ENCODE data around the gene CYREN. TPM values are rescaled to one million over a fixed set of nuclear protein-coding genes. Genes with fewer than 3 reads are reported as not detected.
A peak's percentile ranks its signal among the peaks of the same experiment; 100 is the strongest.

The CYREN gene
- total and polyA plus RNA-seq, 2 donors from 2014 or later: 39.4 to 89.3 TPM

DNA sequence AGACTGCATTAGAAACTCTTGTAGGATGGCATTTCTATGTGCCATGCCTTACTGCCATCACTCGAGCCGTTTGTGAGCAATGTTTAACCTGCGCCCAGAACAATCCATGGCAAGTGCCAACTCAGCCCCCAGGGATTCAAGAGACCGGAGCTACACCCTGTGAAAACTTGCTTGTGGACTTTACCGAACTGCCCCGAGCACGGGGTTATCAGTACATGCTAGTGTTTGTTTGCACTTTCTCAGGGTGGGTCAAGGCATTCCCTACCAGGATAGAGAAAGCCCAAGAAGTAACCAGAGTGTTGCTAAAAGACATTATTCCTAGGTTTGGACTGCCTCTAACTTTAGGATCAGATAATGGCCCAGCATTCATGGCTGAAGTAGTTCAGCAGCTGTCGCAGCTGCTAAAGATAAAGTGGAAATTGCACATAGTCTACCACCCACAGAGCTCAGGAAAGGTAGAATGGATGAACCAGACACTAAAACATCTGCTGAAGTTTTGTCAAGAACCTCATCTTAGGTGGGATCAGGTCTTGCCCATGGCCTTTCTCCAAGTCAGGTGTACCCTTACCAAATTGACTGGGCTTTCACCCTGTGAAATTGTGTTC lies 8.9 kb upstream of the CYREN start:
- no peak for FAIRE-seq
- peak overlapping the region; percentile 41 to 59 for H3K27ac ChIP-seq (ENCODE audit: low read depth in 2 of 2, low read length in 2 of 2)
- DNase-seq: peak in 1 of 5 donors; percentile 16
- no peak overlapping the region for H3K4me3 ChIP-seq (ENCODE audit: low read length in 3 of 3)
- intact Hi-C loops (cut with DNase I): no loop called here
- H3K36me3 ChIP-seq (ENCODE audit: control insufficient read depth in 2 of 3, insufficient read depth in 3 of 3, low read length in 3 of 3): peaks cover 9 to 33% (median 27%) of the 10 kb centered on the region in 3 donors
- TF ChIP-seq, protein P1, sequence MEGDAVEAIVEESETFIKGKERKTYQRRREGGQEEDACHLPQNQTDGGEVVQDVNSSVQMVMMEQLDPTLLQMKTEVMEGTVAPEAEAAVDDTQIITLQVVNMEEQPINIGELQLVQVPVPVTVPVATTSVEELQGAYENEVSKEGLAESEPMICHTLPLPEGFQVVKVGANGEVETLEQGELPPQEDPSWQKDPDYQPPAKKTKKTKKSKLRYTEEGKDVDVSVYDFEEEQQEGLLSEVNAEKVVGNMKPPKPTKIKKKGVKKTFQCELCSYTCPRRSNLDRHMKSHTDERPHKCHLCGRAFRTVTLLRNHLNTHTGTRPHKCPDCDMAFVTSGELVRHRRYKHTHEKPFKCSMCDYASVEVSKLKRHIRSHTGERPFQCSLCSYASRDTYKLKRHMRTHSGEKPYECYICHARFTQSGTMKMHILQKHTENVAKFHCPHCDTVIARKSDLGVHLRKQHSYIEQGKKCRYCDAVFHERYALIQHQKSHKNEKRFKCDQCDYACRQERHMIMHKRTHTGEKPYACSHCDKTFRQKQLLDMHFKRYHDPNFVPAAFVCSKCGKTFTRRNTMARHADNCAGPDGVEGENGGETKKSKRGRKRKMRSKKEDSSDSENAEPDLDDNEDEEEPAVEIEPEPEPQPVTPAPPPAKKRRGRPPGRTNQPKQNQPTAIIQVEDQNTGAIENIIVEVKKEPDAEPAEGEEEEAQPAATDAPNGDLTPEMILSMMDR (IDR thresholded peaks at IDR 0.05; ENCODE audit: borderline replicate concordance, extremely low read depth, insufficient read depth): no peak
- H3K9me3 ChIP-seq (ENCODE audit: control insufficient read depth in 2 of 3, insufficient read depth in 1 of 3, low read length in 3 of 3): peaks cover 3 to 14% (median 7%) of the 10 kb centered on the region in 3 donors
- no peaks in the 10 kb centered on the region for H3K27me3 ChIP-seq (ENCODE audit: control insufficient read depth, insufficient read depth, low read length)
- no peaks in the 10 kb centered on the region for H3K4me1 ChIP-seq (ENCODE audit: control insufficient read depth in 2 of 3, insufficient read depth in 2 of 3, low read depth in 1 of 3, low read length in 3 of 3)
- no peak overlapping the region for H3K9ac ChIP-seq (ENCODE audit: low read length in 3 of 3)

DNA sequence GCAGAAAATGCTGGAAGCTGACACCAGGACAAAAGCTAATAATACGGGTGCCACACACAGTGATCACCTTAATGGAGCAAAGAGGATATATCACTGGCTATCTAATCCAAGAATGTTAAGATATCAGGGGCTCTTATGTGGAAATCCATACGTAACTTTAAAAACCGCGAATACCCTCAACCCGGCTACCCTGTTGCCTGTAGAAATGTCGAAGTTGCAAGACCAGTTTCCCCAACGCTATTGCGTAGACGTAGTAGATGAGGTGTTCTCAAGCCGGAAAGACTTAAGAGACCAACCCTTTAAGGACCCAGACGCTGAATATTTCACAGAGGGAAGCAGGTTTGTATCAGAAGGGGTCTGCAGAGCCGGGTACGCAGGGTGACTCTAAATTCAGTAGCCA lies 7.9 kb upstream of the CYREN start:
- DNase-seq (no peak), FAIRE-seq (no peak)
- Histone ChIP-seq H3K27ac (ENCODE audit: low read depth in 2 of 2, low read length in 2 of 2) (no peak overlapping the region), H3K36me3 (ENCODE audit: control insufficient read depth in 2 of 3, insufficient read depth in 3 of 3, low read length in 3 of 3) (peaks cover 9 to 23% (median 18%) of the 10 kb centered on the region in 3 donors), H3K27me3 (ENCODE audit: control insufficient read depth, insufficient read depth, low read length) (no peaks in the 10 kb centered on the region), H3K9ac (ENCODE audit: low read length in 3 of 3) (no peak overlapping the region), H3K9me3 (ENCODE audit: control insufficient read depth in 2 of 3, insufficient read depth in 1 of 3, low read length in 3 of 3) (peaks cover 3 to 14% (median 7%) of the 10 kb centered on the region in 3 donors), H3K4me3 (ENCODE audit: low read length in 3 of 3) (no peak overlapping the region), H3K4me1 (ENCODE audit: control insufficient read depth in 2 of 3, insufficient read depth in 2 of 3, low read depth in 1 of 3, low read length in 3 of 3) (no peaks in the 10 kb centered on the region)
- TF ChIP-seq, protein P1 (IDR thresholded peaks at IDR 0.05; ENCODE audit: borderline replicate concordance, extremely low read depth, insufficient read depth): no peak
- intact Hi-C loops (cut with DNase I): no loop called here

DNA sequence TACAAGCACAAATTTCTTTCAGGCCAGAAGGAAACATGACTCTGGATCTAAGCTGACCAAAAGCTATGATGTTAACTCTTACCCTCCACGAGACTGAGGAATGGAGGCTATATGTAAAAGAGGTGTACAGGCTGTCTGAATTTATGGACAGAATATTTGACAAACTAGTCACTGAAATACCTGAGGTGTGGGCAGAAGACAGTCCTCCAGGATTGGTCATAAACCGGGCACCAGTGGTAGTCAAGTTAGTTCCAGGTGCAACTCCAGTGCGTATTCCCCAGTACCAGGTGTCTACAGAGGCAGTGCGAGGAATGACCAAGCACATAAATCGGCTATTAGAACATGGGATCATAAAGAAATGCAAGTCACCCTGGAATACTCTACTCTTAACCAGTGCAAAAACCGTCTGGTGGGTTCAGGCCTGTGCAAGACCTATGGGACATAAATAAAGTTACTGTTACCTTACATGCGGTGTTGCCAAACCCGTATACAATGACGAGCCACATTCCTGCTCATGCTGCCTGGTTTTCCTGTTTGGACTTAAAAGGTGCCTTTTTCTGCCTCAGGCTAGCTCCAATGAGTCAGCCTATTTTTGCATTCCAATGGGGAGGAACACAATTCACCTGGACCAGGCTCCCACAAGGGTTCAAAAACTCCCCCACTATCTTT lies 6.7 kb upstream of the CYREN start:
- H3K27ac ChIP-seq (ENCODE audit: low read depth in 2 of 2, low read length in 2 of 2): peak overlapping the region; percentile 56 to 68
- no peak overlapping the region for H3K9ac ChIP-seq (ENCODE audit: low read length in 3 of 3)
- peaks cover 3 to 12% (median 9%) of the 10 kb centered on the region in 3 donors for H3K36me3 ChIP-seq (ENCODE audit: control insufficient read depth in 2 of 3, insufficient read depth in 3 of 3, low read length in 3 of 3)
- H3K27me3 ChIP-seq (ENCODE audit: control insufficient read depth, insufficient read depth, low read length): no peaks in the 10 kb centered on the region
- H3K9me3 ChIP-seq (ENCODE audit: control insufficient read depth in 2 of 3, insufficient read depth in 1 of 3, low read length in 3 of 3): peaks cover 3 to 13% (median 7%) of the 10 kb centered on the region in 3 donors
- no peak overlapping the region for H3K4me3 ChIP-seq (ENCODE audit: low read length in 3 of 3)
- FAIRE-seq: no peak
- intact Hi-C loops (cut with DNase I): no loop called here
- peak in 2 of 5 donors; percentile 10 to 40 for DNase-seq
- peaks cover 0 to 5% (median 0%) of the 10 kb centered on the region in 3 donors for H3K4me1 ChIP-seq (ENCODE audit: control insufficient read depth in 2 of 3, insufficient read depth in 2 of 3, low read depth in 1 of 3, low read length in 3 of 3)
- TF ChIP-seq, protein P1 (IDR thresholded peaks at IDR 0.05; ENCODE audit: borderline replicate concordance, extremely low read depth, insufficient read depth): no peak

Data from kidney (tissue), 14 donors.